Activated naive CD8-positive, alpha-beta T cell treated with anti-CD3 and anti-CD28 coated beads for 36 hours (primary cell): ENCODE measurements around the gene AGL. TPM values are rescaled to one million over a fixed set of nuclear protein-coding genes. Genes with fewer than 3 reads are reported as not detected.
"Not testable (repeated sequence)": the region's sequence is repeated elsewhere in the genome, so short reads cannot be mapped to it uniquely, and the experiment has no call there.

Experiments used
- DNase-seq: peaks from one replicate; pipeline ENCODE4 v3.0.0; 2021
- H3K27ac Mint-ChIP-seq: one replicate; pipeline ENCODE4 v1.8.0; 2022; ENCODE audit warnings: mild to moderate bottlenecking, moderate library complexity, mixed read lengths
- H3K27me3 Mint-ChIP-seq: one replicate; pipeline ENCODE4 v1.8.0; 2022; ENCODE audit warnings: mild to moderate bottlenecking, mixed read lengths
- H3K36me3 Mint-ChIP-seq: one replicate; pipeline ENCODE4 v1.8.0; 2021; ENCODE audit warnings: mild to moderate bottlenecking, mixed read lengths
- H3K4me1 Mint-ChIP-seq: one replicate; pipeline ENCODE4 v1.8.0; 2021; ENCODE audit warnings: mixed read lengths
- H3K4me3 Mint-ChIP-seq: one replicate; pipeline ENCODE4 v1.8.0; 2022; ENCODE audit warnings: mild to moderate bottlenecking, moderate library complexity, mixed read lengths
- H3K9me3 Mint-ChIP-seq: one replicate; pipeline ENCODE4 v1.8.0; 2022; ENCODE audit warnings: mixed read lengths
- total RNA-seq, 2 experiments: library from RNA; stranded (reverse); gene quantifications; one replicate each; pipeline ENCODE4 v1.2.3, GENCODE V29; 2021

The AGL gene
- total RNA-seq, 2 experiments from 2014 or later, result 16.2 to 16.5 TPM

DNA sequence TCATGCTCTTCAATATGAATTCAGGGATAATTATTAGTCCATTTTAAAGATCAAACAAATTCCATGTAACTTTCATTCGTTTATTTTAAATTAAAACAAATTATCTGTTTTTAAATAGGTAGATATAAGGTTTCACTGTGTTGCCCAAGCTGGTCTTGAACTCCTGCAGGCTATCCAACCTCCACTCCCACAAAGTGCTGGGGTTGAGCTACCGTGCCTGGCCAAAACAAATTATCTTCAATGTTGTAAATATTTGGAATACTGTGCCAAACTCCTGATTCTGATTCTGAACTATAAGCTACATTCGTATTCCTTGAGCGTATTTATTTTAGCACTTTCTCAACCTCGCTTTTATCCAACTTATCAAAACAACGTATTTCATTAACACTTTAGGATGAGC lies 19.6 kb downstream of the AGL start:
- H3K4me3 Mint-ChIP-seq, result no peak overlapping the region
- no peaks in the 10 kb centered on the region for H3K9me3 Mint-ChIP-seq
- no peak overlapping the region for H3K27ac Mint-ChIP-seq
- no peak for DNase-seq
- H3K4me1 Mint-ChIP-seq, result no peaks in the 10 kb centered on the region
- no peaks in the 10 kb centered on the region for H3K27me3 Mint-ChIP-seq
- no peaks in the 10 kb centered on the region for H3K36me3 Mint-ChIP-seq

DNA sequence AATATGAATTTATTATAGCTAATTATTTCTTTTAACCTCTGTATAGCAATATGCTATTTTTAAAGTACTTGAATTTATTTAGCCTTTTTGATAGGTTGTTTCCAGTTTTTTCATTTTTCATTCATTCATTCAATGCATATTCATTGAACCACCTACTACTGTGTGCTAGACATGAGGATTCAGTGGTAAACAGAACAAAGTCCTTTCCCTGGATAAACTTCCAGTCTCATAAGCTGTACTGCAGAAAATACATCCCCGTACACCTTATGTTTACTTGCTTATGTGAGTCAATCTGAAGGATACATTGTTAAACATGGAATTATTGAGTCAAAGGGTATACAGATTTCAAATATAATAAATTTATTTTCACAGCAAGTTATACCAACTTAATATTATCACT lies 21.9 kb downstream of the AGL start:
- no peaks in the 10 kb centered on the region for H3K27me3 Mint-ChIP-seq
- H3K4me1 Mint-ChIP-seq, result no peaks in the 10 kb centered on the region
- no peaks in the 10 kb centered on the region for H3K36me3 Mint-ChIP-seq
- no peak overlapping the region for H3K4me3 Mint-ChIP-seq
- DNase-seq, result no peak
- no peaks in the 10 kb centered on the region for H3K9me3 Mint-ChIP-seq
- no peak overlapping the region for H3K27ac Mint-ChIP-seq

DNA sequence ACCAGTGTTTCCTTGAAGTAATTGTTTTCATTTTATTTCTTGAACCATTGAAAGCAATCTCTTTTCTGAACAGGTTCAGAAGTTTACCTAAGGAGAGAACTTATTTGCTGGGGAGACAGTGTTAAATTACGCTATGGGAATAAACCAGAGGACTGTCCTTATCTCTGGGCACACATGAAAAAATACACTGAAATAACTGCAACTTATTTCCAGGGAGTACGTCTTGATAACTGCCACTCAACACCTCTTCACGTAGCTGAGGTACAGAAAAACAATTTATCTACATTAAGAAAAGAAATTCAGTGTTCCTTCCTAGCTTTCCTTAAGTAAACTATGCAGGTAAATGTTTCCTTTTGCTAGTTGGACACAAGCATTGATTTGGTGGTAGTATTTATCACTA lies 27.4 kb downstream of the AGL start:
- peaks cover 5% of the 10 kb centered on the region for H3K36me3 Mint-ChIP-seq
- no peak for DNase-seq
- no peak overlapping the region for H3K4me3 Mint-ChIP-seq
- no peaks in the 10 kb centered on the region for H3K27me3 Mint-ChIP-seq
- no peaks in the 10 kb centered on the region for H3K4me1 Mint-ChIP-seq
- H3K27ac Mint-ChIP-seq, result no peak overlapping the region
- no peaks in the 10 kb centered on the region for H3K9me3 Mint-ChIP-seq

DNA sequence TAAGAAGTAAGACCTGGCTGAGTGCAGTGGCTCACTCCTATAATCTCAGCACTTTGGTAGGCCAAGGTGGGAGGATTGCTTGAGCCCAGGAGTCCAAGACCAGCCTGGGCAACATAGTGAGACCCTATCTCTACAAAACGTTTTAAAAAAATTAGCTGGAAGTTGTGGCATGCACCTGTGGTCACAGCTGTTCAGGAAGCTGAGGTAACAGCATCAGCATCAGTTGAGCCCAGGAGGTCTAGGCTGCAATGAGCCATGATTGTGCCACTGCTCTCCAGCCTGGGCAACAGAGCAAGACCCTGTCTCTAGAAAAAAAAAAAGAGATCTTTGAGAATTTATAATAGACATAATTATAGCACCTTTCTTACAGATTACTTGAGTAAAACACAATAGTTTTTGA lies 36.0 kb downstream of the AGL start:
- H3K36me3 Mint-ChIP-seq, result peaks cover 6% of the 10 kb centered on the region
- no peaks in the 10 kb centered on the region for H3K27me3 Mint-ChIP-seq
- no peaks in the 10 kb centered on the region for H3K9me3 Mint-ChIP-seq
- H3K27ac Mint-ChIP-seq, result no peak overlapping the region
- no peak for DNase-seq
- H3K4me1 Mint-ChIP-seq, result no peaks in the 10 kb centered on the region
- H3K4me3 Mint-ChIP-seq, result no peak overlapping the region

DNA sequence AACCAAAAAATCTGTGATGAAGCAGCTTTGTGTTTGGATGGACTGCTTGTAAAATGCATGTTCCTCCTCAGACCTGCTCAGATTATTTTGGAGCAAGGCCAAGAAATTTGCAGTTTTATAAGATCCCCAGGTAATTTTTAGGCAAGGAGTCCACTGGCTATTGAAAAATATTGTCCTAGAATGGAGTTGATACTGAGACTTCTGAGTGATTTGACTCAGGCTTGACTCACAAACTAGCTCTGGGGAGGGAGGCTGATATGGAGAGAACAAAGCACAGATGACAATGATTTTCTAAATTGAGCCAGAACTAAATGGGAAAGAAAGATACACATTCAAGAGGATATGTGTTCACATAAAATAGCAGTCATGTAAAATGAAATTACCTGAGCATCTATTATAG lies 36.7 kb downstream of the AGL start:
- no peak overlapping the region for H3K4me3 Mint-ChIP-seq
- H3K9me3 Mint-ChIP-seq, result no peaks in the 10 kb centered on the region
- no peak overlapping the region for H3K27ac Mint-ChIP-seq
- H3K27me3 Mint-ChIP-seq, result no peaks in the 10 kb centered on the region
- peaks cover 6% of the 10 kb centered on the region for H3K36me3 Mint-ChIP-seq
- no peaks in the 10 kb centered on the region for H3K4me1 Mint-ChIP-seq
- no peak for DNase-seq

DNA sequence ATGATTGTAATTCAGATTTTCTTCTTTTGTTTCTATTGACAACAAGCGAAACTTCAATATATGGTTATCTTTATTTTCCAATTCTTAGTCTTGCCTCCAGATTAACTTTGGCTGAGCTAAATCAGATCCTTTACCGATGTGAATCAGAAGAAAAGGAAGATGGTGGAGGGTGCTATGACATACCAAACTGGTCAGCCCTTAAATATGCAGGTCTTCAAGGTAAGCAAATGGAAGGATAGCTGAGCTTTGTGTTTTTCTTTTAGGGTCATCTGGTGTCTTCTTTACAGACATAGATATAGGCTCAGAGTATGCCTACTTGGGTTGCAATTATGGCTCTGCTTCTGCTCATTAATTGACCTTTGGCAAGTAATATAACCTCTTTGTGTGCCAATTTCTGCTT lies 37.7 kb downstream of the AGL start:
- Mint-ChIP-seq H3K27ac (no peak overlapping the region), H3K4me1 (no peaks in the 10 kb centered on the region), H3K27me3 (no peaks in the 10 kb centered on the region), H3K36me3 (peaks cover 6% of the 10 kb centered on the region), H3K9me3 (no peaks in the 10 kb centered on the region), H3K4me3 (no peak overlapping the region)
- DNase-seq, result no peak

DNA sequence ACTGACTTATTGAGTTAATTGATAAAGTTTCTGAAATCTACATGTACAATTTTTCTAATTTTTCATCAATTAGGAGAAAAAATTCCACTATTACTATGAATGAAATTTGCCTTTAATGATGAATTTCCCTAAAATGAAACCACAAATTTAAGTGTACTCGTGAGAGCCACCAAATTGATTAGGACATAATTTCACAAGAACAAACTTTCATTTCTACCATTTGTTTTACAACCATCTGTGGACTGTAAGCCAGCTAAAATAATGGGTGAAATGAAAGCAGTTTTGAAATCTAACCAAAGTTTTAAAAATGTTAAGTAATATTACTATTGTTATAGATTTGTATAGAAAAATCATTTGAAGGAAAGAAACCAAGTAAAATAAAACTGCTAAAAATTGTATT lies 41.8 kb downstream of the AGL start:
- Mint-ChIP-seq H3K27ac (no peak overlapping the region), H3K9me3 (no peaks in the 10 kb centered on the region), H3K27me3 (no peaks in the 10 kb centered on the region), H3K4me3 (no peak overlapping the region), H3K4me1 (no peaks in the 10 kb centered on the region), H3K36me3 (peaks cover 5% of the 10 kb centered on the region)
- DNase-seq, result no peak

DNA sequence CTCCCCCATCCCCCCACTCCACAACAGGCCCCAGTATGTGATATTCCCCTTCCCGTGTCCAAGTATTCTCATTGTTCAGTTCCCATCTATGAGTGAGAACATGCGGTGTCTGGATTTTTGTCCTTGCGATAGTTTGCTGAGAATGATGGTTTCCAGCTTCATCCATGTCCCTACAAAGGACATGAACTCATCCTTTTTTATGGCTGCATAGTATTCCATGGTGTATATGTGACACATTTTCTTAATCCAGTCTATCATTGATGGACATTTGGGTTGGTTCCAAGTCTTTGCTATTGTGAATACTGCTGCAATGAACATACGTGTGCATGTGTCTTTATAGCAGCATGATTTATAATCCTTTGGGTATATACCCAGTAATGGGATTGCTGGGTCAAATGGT lies 53.1 kb downstream of the AGL start:
- not testable (repeated sequence) for H3K4me3 Mint-ChIP-seq, H3K4me1 Mint-ChIP-seq
- peaks cover 46% of the 10 kb centered on the region for H3K36me3 Mint-ChIP-seq

DNA sequence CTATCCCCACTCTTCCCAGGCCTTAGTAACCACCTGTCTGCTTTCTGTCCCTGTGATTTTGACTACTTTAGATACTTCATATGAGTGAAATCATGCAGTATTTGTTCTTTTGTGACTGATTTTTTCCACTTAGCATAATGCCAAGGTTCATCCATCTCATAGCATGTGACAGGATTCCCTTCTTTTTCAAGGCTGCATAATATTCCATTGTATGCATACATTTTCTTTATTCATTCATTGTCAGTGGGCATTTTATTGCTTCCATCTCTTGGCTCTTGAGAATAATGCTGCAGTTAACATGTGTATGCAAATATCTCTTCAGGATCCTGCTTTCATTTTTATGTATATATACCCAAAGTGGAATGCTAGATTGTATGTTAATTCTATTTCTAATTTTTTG lies 56.4 kb downstream of the AGL start:
- no peak for DNase-seq

More for the DNA sequence above, 53.1 kb downstream of the AGL start:
- H3K27me3 Mint-ChIP-seq, DNase-seq, H3K27ac Mint-ChIP-seq: not testable (repeated sequence)
- peaks cover 12% of the 10 kb centered on the region for H3K9me3 Mint-ChIP-seq

DNA sequence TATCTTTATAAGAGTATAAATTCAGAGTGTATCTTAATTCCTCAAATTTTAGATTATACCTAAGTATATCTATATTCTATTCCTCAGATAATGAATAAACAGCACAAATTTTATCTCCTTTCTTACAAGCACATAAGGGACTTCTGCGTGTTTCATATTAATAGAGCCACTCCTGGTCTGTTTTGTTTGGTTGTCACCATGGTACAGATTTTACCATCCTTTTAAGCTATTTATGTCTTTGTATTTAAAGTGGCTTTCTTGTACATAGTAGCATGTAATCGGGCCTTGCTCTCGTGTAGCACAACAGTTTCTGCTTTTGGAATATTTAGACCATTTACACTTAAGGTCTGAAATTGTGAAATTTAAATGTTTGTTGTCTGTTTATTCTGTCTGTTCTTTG lies 67.1 kb downstream of the AGL start:
- H3K27ac Mint-ChIP-seq, result no peak overlapping the region
- H3K9me3 Mint-ChIP-seq, result no peaks in the 10 kb centered on the region
- peaks cover 3% of the 10 kb centered on the region for H3K36me3 Mint-ChIP-seq
- H3K27me3 Mint-ChIP-seq, result no peaks in the 10 kb centered on the region
- no peaks in the 10 kb centered on the region for H3K4me1 Mint-ChIP-seq
- no peak overlapping the region for H3K4me3 Mint-ChIP-seq
- no peak for DNase-seq

More for the DNA sequence above, 56.4 kb downstream of the AGL start:
- Mint-ChIP-seq H3K9me3 (peaks cover 12% of the 10 kb centered on the region), H3K4me1 (peaks cover 2% of the 10 kb centered on the region), H3K36me3 (peaks cover 44% of the 10 kb centered on the region), H3K27me3 (no peaks in the 10 kb centered on the region), H3K27ac (no peak overlapping the region), H3K4me3 (no peak overlapping the region)

DNA sequence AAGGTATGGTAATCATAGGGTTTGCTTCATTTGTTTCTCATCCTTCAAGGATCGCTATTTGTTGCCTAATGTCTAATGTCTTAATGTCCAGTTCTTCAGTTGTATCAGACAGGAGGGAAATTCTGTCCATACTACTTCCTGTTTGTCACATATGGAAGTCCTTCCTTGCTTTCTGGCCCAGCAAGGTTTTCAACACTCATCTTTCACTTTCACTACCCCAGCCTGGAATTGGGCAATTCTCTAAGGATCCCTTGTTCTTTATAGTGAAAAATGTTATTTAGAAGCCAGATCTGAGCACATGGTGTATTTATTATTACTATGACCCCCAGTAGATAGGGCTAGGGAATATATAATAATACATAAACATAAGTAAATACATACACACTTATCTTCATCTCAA lies 69.1 kb downstream of the AGL start:
- Mint-ChIP-seq H3K4me3 (no peak overlapping the region), H3K4me1 (no peaks in the 10 kb centered on the region), H3K27ac (no peak overlapping the region), H3K36me3 (peaks cover 3% of the 10 kb centered on the region), H3K27me3 (no peaks in the 10 kb centered on the region), H3K9me3 (no peaks in the 10 kb centered on the region)
- no peak for DNase-seq

DNA sequence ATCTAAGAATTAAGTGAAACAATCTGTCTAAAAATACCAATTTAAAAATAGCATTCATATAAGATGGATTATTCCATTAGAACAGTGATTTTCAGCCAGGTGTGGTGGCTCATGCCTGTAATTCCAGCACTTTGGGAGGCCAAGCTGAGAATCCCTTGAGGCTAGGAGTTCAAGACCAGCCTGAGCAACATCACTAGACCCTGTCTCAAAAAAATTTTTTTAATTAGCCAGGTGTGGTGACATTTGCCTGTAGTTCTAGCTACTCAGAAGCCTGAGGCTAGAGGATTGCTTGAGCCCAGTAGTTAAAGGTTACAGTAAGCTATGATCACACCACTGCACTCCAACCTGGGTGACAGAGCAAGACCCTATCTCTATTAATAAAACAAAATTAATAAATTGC lies 84.6 kb downstream of the AGL start:
- no peaks in the 10 kb centered on the region for H3K9me3 Mint-ChIP-seq
- peaks cover 8% of the 10 kb centered on the region for H3K27me3 Mint-ChIP-seq
- H3K27ac Mint-ChIP-seq, result no peak overlapping the region
- H3K4me1 Mint-ChIP-seq, result no peaks in the 10 kb centered on the region
- H3K36me3 Mint-ChIP-seq, result no peaks in the 10 kb centered on the region
- no peak overlapping the region for H3K4me3 Mint-ChIP-seq
- DNase-seq, result no peak

DNA sequence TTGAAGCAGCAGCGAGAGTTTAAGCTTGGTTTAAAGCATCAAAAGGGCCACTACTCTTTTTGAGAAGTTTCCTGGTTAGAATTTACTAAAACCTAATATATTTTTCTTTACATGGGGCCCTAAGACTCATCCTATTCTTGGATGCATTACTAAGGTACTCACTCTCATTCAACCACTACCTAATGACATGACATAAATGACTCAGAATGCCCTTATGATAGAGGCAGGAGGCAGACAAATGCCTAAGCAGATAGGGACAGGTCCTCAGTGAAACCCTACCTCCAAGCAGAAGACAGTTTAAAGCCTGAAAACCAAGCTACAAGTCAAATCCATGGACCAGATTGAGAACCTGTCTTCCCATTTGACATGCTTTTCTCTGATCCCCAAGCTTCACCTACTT lies 85.4 kb downstream of the AGL start:
- peaks cover 8% of the 10 kb centered on the region for H3K27me3 Mint-ChIP-seq
- no peak overlapping the region for H3K4me3 Mint-ChIP-seq
- no peak overlapping the region for H3K27ac Mint-ChIP-seq
- no peaks in the 10 kb centered on the region for H3K4me1 Mint-ChIP-seq
- H3K36me3 Mint-ChIP-seq, result no peaks in the 10 kb centered on the region
- no peak for DNase-seq
- H3K9me3 Mint-ChIP-seq, result no peaks in the 10 kb centered on the region

DNA sequence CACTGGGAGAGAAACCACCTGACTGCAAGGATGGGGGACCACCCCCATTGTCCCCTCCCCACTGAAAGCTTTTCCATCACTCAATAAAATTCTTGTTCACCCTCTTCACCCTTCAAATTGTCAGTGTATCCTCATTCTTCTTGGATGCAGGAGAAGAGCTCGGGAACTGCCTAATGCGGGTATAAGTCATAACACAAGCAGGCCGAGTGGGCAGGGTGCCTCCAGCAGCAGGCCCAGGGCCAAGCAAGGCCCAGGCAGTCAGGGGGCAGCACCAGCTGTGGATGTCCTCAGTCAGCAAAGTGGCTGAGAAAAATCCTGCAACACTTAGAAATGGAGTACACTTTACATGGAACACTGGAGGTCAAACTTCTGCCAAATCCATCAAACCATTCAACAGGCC lies 85.9 kb downstream of the AGL start:
- Mint-ChIP-seq H3K27me3 (peaks cover 8% of the 10 kb centered on the region), H3K4me1 (no peaks in the 10 kb centered on the region), H3K4me3 (no peak overlapping the region), H3K9me3 (no peaks in the 10 kb centered on the region), H3K27ac (no peak overlapping the region), H3K36me3 (no peaks in the 10 kb centered on the region)
- no peak for DNase-seq

DNA sequence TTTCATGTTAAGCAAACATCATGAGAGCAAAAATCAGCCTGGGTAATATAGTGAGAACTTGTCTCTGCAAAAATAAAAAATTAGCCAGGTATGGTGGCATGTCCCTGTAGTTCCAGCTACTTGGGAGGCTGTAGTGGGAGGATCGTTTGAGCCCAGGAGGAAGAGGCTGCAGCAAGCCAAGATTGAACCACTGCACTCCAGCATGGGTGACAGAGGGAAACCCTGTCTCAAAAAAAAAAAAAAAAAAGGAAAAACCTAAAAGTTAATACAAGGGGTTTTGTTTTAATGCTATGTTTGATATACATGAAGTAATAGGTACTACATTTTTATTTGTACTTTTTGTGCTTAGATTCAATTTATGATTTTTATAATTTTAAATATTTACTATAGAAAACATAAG lies 92.6 kb downstream of the AGL start:
- Mint-ChIP-seq H3K36me3 (no peaks in the 10 kb centered on the region), H3K27ac (no peak overlapping the region), H3K27me3 (no peaks in the 10 kb centered on the region), H3K4me1 (no peaks in the 10 kb centered on the region), H3K9me3 (no peaks in the 10 kb centered on the region), H3K4me3 (no peak overlapping the region)
- no peak for DNase-seq

DNA sequence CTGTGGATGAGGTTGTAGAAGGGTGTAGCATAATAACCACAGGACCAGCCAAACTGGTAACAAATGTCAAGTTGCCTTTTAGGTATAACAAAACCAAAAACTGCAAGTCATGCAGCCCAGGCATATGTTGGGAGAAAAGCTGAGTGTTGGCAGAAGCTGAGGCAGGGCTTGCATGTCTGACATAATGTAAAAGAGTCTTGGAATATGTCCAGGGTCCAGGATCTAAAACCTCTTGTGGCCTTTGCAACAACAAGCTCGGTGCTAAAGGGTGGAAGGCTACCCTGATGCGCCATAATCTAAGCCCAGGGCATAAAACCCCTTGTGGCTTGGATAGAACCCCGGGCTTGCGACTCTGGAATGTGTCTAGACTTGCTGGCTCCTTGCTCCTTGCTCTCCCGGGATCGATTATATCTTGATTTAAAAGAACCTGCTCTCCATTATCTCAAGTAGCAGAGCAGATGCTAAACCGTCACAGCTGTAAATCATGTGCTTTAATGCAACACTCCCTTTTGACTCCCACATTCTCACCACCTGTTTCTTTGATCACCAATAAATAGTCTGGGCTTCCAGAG lies 93.1 kb downstream of the AGL start:
- Mint-ChIP-seq H3K27me3 (no peaks in the 10 kb centered on the region), H3K27ac (no peak overlapping the region), H3K4me1 (no peaks in the 10 kb centered on the region), H3K4me3 (no peak overlapping the region), H3K36me3 (no peaks in the 10 kb centered on the region), H3K9me3 (no peaks in the 10 kb centered on the region)
- no peak for DNase-seq

DNA sequence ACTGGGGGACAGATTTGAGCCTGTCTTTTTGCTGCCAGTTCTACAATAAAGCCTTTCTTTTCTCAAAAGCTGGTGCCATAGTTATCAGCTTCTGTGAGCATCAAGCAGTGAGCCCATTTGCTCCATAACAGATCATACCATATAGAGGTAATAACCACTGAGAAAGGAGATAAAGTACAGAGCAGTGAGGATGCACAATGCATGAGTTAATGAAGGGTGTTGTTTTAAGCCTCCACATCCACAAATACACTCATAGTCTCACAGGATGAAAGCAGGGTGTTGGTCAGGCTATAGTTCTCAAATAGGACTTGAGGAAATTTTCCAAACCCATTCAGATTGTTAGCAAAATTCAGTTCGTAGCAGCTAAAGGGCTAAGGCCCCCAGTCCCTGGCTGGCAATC lies 94.0 kb downstream of the AGL start:
- no peaks in the 10 kb centered on the region for H3K27me3 Mint-ChIP-seq
- H3K4me3 Mint-ChIP-seq, result no peak overlapping the region
- H3K4me1 Mint-ChIP-seq, result no peaks in the 10 kb centered on the region
- no peaks in the 10 kb centered on the region for H3K36me3 Mint-ChIP-seq
- no peak overlapping the region for H3K27ac Mint-ChIP-seq
- DNase-seq, result no peak
- no peaks in the 10 kb centered on the region for H3K9me3 Mint-ChIP-seq
